Natural killer cell (primary cell): ENCODE measurements around the gene VDAC1. TPM values are rescaled to one million over a fixed set of nuclear protein-coding genes. Genes with fewer than 3 reads are reported as not detected.

Source experiments
- ATAC-seq, 3 donors: fragments of 150-1000 bp in 2 of 3; fragments of 200-7000 bp in 1 of 3; cut with Tn5 transposase; 1 replicate in 1 of 3; 2 replicates in 2 of 3; pipeline ENCODE4 v1.10.0; 2021; ENCODE audit warnings: mild to moderate bottlenecking in 2 of 3, moderate library complexity in 2 of 3
- DNase-seq, 2 donors: peaks; one replicate each; pipeline versions ENCODE4 v3.0.0 to v3.0.0-alpha.2; 2013 to 2021; ENCODE audit warnings: mixed read lengths in 1 of 2
- H3K27ac ChIP-seq: one replicate; pipeline ENCODE4 v1.5.1; 2013; ENCODE audit warnings: mild to moderate bottlenecking, low read length
- H3K27me3 ChIP-seq: one replicate; pipeline ENCODE4 v1.6.1; 2013; ENCODE audit warnings: low read length; ENCODE audit not compliant: control insufficient read depth, insufficient read depth
- H3K36me3 ChIP-seq: one replicate; pipeline ENCODE4 v1.6.1; 2013; ENCODE audit warnings: low read length; ENCODE audit not compliant: control insufficient read depth, insufficient read depth
- H3K4me1 ChIP-seq: one replicate; pipeline ENCODE4 v1.6.1; 2013; ENCODE audit warnings: low read length; ENCODE audit not compliant: control insufficient read depth, insufficient read depth
- H3K4me3 ChIP-seq: one replicate; pipeline ENCODE4 v1.5.1; 2013; ENCODE audit warnings: low read length
- H3K9me3 ChIP-seq: one replicate; pipeline ENCODE4 v1.6.1; 2013; ENCODE audit warnings: low read length; ENCODE audit not compliant: control insufficient read depth, insufficient read depth
- H3K27ac Mint-ChIP-seq, 2 donors: one replicate each; pipeline ENCODE4 v1.8.0; 2022; ENCODE audit warnings: mild to moderate bottlenecking in 2 of 2, mixed read lengths in 2 of 2, moderate library complexity in 1 of 2
- H3K27me3 Mint-ChIP-seq, 2 donors: one replicate each; pipeline ENCODE4 v1.8.0; 2022; ENCODE audit warnings: low read depth in 2 of 2, mixed read lengths in 2 of 2
- H3K36me3 Mint-ChIP-seq: one replicate; pipeline ENCODE4 v1.8.0; 2022; ENCODE audit warnings: mixed read lengths
- H3K4me1 Mint-ChIP-seq, 2 donors: one replicate each; pipeline ENCODE4 v1.8.0; 2022; ENCODE audit warnings: mixed read lengths in 2 of 2
- H3K4me3 Mint-ChIP-seq: one replicate; pipeline ENCODE4 v1.8.0; 2022; ENCODE audit warnings: mild to moderate bottlenecking, moderate library complexity, mixed read lengths
- H3K9me3 Mint-ChIP-seq, 2 donors: one replicate each; pipeline ENCODE4 v1.8.0; 2022; ENCODE audit warnings: mixed read lengths in 2 of 2
- WGBS: methylation state at CpG from one replicate; pipeline ENCODE4 v1.1.7; 2013; ENCODE audit warnings: missing lambda C conversion rate; ENCODE audit not compliant: insufficient coverage; 5-methylcytosine and 5-hydroxymethylcytosine counted together
- intact Hi-C: fragments of 100-400 bp; cut with micrococcal nuclease; formaldehyde crosslinking; loops from one replicate; pipeline ENCODE4 v1.14.2; 2022
- total RNA-seq, 4 donors: library from RNA; stranded (reverse); fragments of 120-200 nt in 1 of 4; gene quantifications; one replicate each; pipeline versions ENCODE4 v1.2.3 to v1.2.4, GENCODE V29; 2013 to 2022
- TF ChIP-seq, protein P1 (sequence below): fragments of 200-600 bp; IDR thresholded peaks from one replicate; pipeline ENCODE4 v1.8.0; 2022; ENCODE audit warnings: antibody characterized with exemption

Gene VDAC1
- total RNA-seq, 3 donors from 2014 or later (not counting 1 experiment from before 2014, with no cell fraction given), result 54.0 to 63.3 (median 60.2) TPM

DNA sequence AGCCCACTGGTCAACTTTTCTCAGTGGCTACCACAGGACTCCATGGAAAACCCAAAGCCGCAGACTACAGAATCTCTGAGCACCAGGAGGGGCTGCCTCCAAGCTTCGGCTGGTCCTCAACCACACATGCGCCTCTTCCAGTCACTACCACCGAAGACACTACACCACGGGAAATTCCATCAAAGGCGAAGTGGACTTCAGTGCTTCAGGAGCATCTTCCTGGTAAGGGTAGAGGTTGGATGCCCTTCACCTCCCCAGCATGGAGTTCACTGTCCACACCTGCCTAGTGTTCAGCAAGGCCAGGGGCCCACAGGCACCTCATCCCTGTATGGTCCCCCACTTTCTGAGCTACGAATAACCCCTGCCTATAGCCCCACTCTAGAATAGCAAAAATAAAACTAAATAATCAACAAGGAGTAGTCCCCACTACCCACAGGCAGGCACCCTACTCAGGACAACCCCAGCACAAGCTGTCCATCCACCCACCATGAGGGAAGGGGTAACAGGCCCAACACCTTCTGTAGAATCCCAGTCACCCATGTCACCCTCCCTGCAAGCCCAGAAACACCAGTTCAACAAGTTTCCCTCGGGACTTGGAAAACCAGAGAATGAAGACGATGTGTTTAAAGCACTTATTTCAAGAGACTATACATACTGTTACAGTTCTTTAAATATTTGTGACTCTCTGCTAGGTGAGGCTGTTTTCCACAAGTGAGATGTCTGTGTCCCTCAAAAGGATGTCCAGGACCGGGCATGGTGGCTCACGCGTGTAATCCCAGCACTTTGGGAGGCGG is 2.6 kb downstream of the VDAC1 start:
- DNase-seq (no peak), ATAC-seq (no peak)
- Histone ChIP-seq H3K4me1 (peaks cover 32% of the 10 kb centered on the region), H3K4me3 (no peak overlapping the region), H3K36me3 (no peaks in the 10 kb centered on the region), H3K27me3 (no peaks in the 10 kb centered on the region), H3K27ac (no peak overlapping the region), H3K9me3 (no peaks in the 10 kb centered on the region)
- intact Hi-C loops, result no loop called here
- no peaks in the 10 kb centered on the region for H3K36me3 Mint-ChIP-seq
- TF ChIP-seq, protein P1, sequence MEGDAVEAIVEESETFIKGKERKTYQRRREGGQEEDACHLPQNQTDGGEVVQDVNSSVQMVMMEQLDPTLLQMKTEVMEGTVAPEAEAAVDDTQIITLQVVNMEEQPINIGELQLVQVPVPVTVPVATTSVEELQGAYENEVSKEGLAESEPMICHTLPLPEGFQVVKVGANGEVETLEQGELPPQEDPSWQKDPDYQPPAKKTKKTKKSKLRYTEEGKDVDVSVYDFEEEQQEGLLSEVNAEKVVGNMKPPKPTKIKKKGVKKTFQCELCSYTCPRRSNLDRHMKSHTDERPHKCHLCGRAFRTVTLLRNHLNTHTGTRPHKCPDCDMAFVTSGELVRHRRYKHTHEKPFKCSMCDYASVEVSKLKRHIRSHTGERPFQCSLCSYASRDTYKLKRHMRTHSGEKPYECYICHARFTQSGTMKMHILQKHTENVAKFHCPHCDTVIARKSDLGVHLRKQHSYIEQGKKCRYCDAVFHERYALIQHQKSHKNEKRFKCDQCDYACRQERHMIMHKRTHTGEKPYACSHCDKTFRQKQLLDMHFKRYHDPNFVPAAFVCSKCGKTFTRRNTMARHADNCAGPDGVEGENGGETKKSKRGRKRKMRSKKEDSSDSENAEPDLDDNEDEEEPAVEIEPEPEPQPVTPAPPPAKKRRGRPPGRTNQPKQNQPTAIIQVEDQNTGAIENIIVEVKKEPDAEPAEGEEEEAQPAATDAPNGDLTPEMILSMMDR, result no peak
- H3K4me3 Mint-ChIP-seq, result peak overlapping the region; percentile 42
- peak overlapping the region; percentile 92 to 94 for H3K27ac Mint-ChIP-seq
- H3K9me3 Mint-ChIP-seq, result no peaks in the 10 kb centered on the region
- H3K4me1 Mint-ChIP-seq, result peaks cover 31 to 58% of the 10 kb centered on the region in 2 donors
- WGBS, result 96% methylated on average over 13 of the region's 13 CpGs
- H3K27me3 Mint-ChIP-seq, result peaks cover 0 to 3% of the 10 kb centered on the region in 2 donors

DNA sequence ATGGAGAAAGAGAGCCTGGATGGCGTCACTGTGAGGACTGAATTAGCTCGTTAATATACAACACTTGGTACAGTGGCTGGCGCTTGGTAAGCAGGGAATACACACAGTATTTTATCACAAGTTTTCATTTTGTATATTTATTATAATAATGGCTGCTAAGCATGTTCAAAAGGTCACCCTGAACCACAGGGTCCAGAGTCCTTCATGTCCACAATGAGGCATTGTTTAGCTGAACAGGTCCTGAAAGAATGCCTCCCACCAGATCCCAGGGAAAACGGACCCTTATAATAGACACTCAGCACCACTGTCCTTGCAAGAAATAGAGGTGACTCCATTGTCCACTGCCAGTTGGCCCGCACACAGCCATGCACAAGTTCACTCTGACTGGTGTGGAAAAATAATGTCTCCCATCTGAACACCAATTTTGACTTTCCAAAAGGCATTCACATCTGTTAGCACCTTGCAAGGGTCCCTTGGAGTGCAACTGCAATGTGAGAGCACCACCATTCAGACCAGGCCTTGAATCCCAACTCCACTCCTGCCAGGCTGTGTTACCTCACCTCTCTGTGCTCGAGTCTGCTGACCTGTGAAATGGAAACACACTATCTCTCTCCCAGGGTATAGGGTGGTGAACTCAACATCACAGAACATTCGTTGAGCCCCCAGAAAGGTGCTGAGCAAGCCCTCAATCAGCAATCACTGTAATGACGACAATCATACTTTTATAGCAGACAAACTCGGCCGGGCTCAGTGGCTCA is 3.9 kb downstream of the VDAC1 start:
- DNase-seq, result no peak
- peaks cover 31 to 56% of the 10 kb centered on the region in 2 donors for H3K4me1 Mint-ChIP-seq
- 94% methylated on average over 9 of the region's 10 CpGs for WGBS
- Histone ChIP-seq H3K27me3 (no peaks in the 10 kb centered on the region), H3K36me3 (peaks cover 2% of the 10 kb centered on the region), H3K9me3 (no peaks in the 10 kb centered on the region), H3K4me3 (no peak overlapping the region), H3K27ac (no peak overlapping the region), H3K4me1 (peaks cover 32% of the 10 kb centered on the region)
- intact Hi-C loops, result no loop called here
- peaks cover 0 to 2% of the 10 kb centered on the region in 2 donors for H3K27me3 Mint-ChIP-seq
- peak overlapping the region in 1 of 2 donors; percentile 43 for H3K27ac Mint-ChIP-seq
- no peaks in the 10 kb centered on the region for H3K9me3 Mint-ChIP-seq
- ATAC-seq, result no peak
- TF ChIP-seq, protein P1, result no peak
- H3K36me3 Mint-ChIP-seq, result no peaks in the 10 kb centered on the region
- H3K4me3 Mint-ChIP-seq, result peak overlapping the region; percentile 28

GRCh38 chr5:134000091-134000511 is 4.7 kb downstream of the VDAC1 start:
- H3K4me1 ChIP-seq, result peaks cover 31% of the 10 kb centered on the region
- no peak overlapping the region for H3K27ac ChIP-seq
- peak overlapping the region; percentile 27 to 43 for H3K27ac Mint-ChIP-seq
- 72% methylated on average over 5 of the region's 5 CpGs for WGBS
- H3K4me3 ChIP-seq, result no peak overlapping the region
- no peaks in the 10 kb centered on the region for H3K9me3 ChIP-seq
- H3K27me3 ChIP-seq, result no peaks in the 10 kb centered on the region
- H3K4me1 Mint-ChIP-seq, result peaks cover 27 to 54% of the 10 kb centered on the region in 2 donors
- H3K36me3 ChIP-seq, result peaks cover 2% of the 10 kb centered on the region
- no peak for ATAC-seq
- no peak for DNase-seq
- no peaks in the 10 kb centered on the region for H3K27me3 Mint-ChIP-seq
- H3K4me3 Mint-ChIP-seq, result no peak overlapping the region
- TF ChIP-seq, protein P1, result no peak
- intact Hi-C loops, result no loop called here
- H3K36me3 Mint-ChIP-seq, result no peaks in the 10 kb centered on the region
- H3K9me3 Mint-ChIP-seq, result no peaks in the 10 kb centered on the region
